Liver (tissue), 9 donors: Measurements from ENCODE around the gene RALGPS1. TPM values are rescaled to one million over a fixed set of nuclear protein-coding genes. Genes with fewer than 3 reads are reported as not detected.
A peak's percentile ranks its signal among the peaks of the same experiment; 100 is the strongest.

ENCODE experiments used
- DNase-seq: peaks from one replicate; pipeline ENCODE4 v3.0.0-alpha.2; 2017; ENCODE audit warnings: low spot score
- H3K27ac ChIP-seq, 2 donors: one replicate each; pipeline ENCODE4 v1.7.0; 2013; ENCODE audit warnings: inconsistent platforms in 2 of 2, low read length in 2 of 2, control low read depth in 1 of 2, low read depth in 1 of 2, mild to moderate bottlenecking in 1 of 2
- H3K27me3 ChIP-seq, 4 donors: one replicate each; pipeline versions ENCODE4 v1.6.1 to v1.7.0; 2013; ENCODE audit warnings: low read length in 3 of 4, inconsistent platforms in 1 of 4, mild to moderate bottlenecking in 1 of 4, moderate library complexity in 1 of 4; ENCODE audit not compliant: control insufficient read depth in 4 of 4, insufficient read depth in 4 of 4
- H3K36me3 ChIP-seq, 4 donors: one replicate each; pipeline versions ENCODE4 v1.6.1 to v1.7.0; 2013; ENCODE audit warnings: low read length in 3 of 4, mild to moderate bottlenecking in 3 of 4, low read depth in 1 of 4, moderate library complexity in 1 of 4; ENCODE audit not compliant: control insufficient read depth in 4 of 4, insufficient read depth in 3 of 4
- H3K4me1 ChIP-seq, 4 donors: one replicate each; pipeline versions ENCODE4 v1.6.1 to v1.7.0; 2013; ENCODE audit warnings: low read length in 3 of 4, mild to moderate bottlenecking in 3 of 4, moderate library complexity in 1 of 4; ENCODE audit not compliant: control insufficient read depth in 4 of 4, insufficient read depth in 4 of 4
- H3K4me3 ChIP-seq, 3 donors: one replicate each; pipeline versions ENCODE4 v1.6.1 to v1.7.0; 2013; ENCODE audit warnings: low read length in 3 of 3, control low read depth in 1 of 3, low read depth in 1 of 3, mild to moderate bottlenecking in 1 of 3
- H3K9ac ChIP-seq, 2 donors: one replicate each; pipeline ENCODE4 v1.7.0; 2013; ENCODE audit warnings: low read length in 2 of 2, mild to moderate bottlenecking in 2 of 2, moderate library complexity in 2 of 2, control low read depth in 1 of 2, low read depth in 1 of 2
- H3K9me3 ChIP-seq, 4 donors: one replicate each; pipeline versions ENCODE4 v1.6.1 to v1.7.0; 2013; ENCODE audit warnings: low read length in 3 of 4; ENCODE audit not compliant: control insufficient read depth in 4 of 4
- EGR1 ChIP-seq, 2 donors: IDR thresholded peaks; 2 replicates each; pipeline ENCODE4 v1.6.1; 2016 to 2018; ENCODE audit warnings: antibody characterized with exemption in 2 of 2, low read depth in 2 of 2
- FOXA1 ChIP-seq: IDR thresholded peaks from 2 replicates; pipeline ENCODE4 v1.6.1; 2016; ENCODE audit warnings: antibody characterized with exemption
- FOXA2 ChIP-seq: IDR thresholded peaks from 2 replicates; pipeline ENCODE4 v1.6.1; 2016; ENCODE audit warnings: antibody characterized with exemption
- GABPA ChIP-seq, 2 donors: IDR thresholded peaks in 1 of 2; conservative IDR thresholded peaks in 1 of 2; 2 replicates each; pipeline ENCODE4 v1.6.1; 2016; ENCODE audit warnings: antibody characterized with exemption in 2 of 2, mild to moderate bottlenecking in 1 of 2, moderate library complexity in 1 of 2
- HNF4A ChIP-seq, 2 donors: conservative IDR thresholded peaks; 2 replicates each; pipeline ENCODE4 v1.6.1; 2016; ENCODE audit warnings: antibody characterized with exemption in 2 of 2, mild to moderate bottlenecking in 2 of 2
- HNF4G ChIP-seq: IDR thresholded peaks from 2 replicates; pipeline ENCODE4 v1.6.1; 2016; ENCODE audit warnings: antibody characterized with exemption
- JUND ChIP-seq, 2 donors: IDR thresholded peaks; 2 replicates each; pipeline ENCODE4 v1.6.1; 2016; ENCODE audit warnings: antibody characterized with exemption in 2 of 2
- NR2F2 ChIP-seq: IDR thresholded peaks from 2 replicates; pipeline ENCODE4 v1.6.1; 2016; ENCODE audit warnings: antibody characterized with exemption
- RAD21 ChIP-seq, 2 donors: IDR thresholded peaks; 2 replicates each; pipeline ENCODE4 v1.6.1; 2016; ENCODE audit warnings: antibody characterized with exemption in 2 of 2, mild to moderate bottlenecking in 2 of 2
- RXRA ChIP-seq, 2 donors: IDR thresholded peaks; 2 replicates each; pipeline ENCODE4 v1.6.1; 2017 to 2018; ENCODE audit warnings: antibody characterized with exemption in 2 of 2, mild to moderate bottlenecking in 1 of 2
- SP1 ChIP-seq: IDR thresholded peaks from 2 replicates; pipeline ENCODE4 v1.6.1; 2018; ENCODE audit warnings: antibody characterized with exemption, mild to moderate bottlenecking
- TAF1 ChIP-seq: conservative IDR thresholded peaks from 2 replicates; pipeline ENCODE4 v1.6.1; 2016; ENCODE audit warnings: antibody characterized with exemption, mild to moderate bottlenecking
- YY1 ChIP-seq: IDR thresholded peaks from 2 replicates; pipeline ENCODE4 v1.6.1; 2016; ENCODE audit warnings: antibody characterized with exemption, mild to moderate bottlenecking
- WGBS: extraction: QIAGEN DNeasy Blood & Tissue Kit; methylation state at CpG from one replicate; pipeline ENCODE4 v1.1.7; 2013; 5-methylcytosine and 5-hydroxymethylcytosine counted together
- polyA plus RNA-seq, 2 donors: library from polyadenylated mRNA; stranded (reverse) in 1 of 2; unstranded in 1 of 2; fragments of 200-250 nt in 1 of 2; fragments of >200 nt in 1 of 2; fragmentation: Nextera tagmentation in 1 of 2; extraction: Ambion mirVana in 1 of 2; gene quantifications; one replicate each; pipeline versions ENCODE4 v1.2.1 to v1.2.3, GENCODE V29; 2013 to 2015
- total RNA-seq, 2 donors: library from RNA; depleted of rRNA; stranded (reverse); fragments of >200 nt; gene quantifications; one replicate each; pipeline ENCODE4 v1.2.3, GENCODE V29; 2014
- TF ChIP-seq, protein P1 (sequence below): IDR thresholded peaks from 2 replicates; pipeline ENCODE4 v1.6.1; 2016; ENCODE audit warnings: antibody characterized with exemption
- TF ChIP-seq, protein P2 (sequence below): IDR thresholded peaks from 2 replicates; pipeline ENCODE4 v1.6.1; 2016; ENCODE audit warnings: antibody characterized with exemption, mild to moderate bottlenecking
- TF ChIP-seq, protein P3 (sequence below): fragments of 150-350 bp; IDR thresholded peaks from 2 replicates; pipeline ENCODE4 v1.5.1; 2017; ENCODE audit warnings: improper control_type of control experiment, low read depth, low read length; ENCODE audit not compliant: missing input control
- TF ChIP-seq, protein P4 (sequence below): IDR thresholded peaks from 2 replicates; pipeline ENCODE4 v1.6.1; 2016; ENCODE audit warnings: antibody characterized with exemption
- TF ChIP-seq, protein P5 (sequence below): IDR thresholded peaks from 2 replicates; pipeline ENCODE4 v1.6.1; 2016; ENCODE audit warnings: antibody characterized with exemption
- donor health status: healthy.
- donor health status: healthy.
- donor health status: healthy.
- donor health status: healthy.
- donor health status: healthy.

Gene RALGPS1
- total and polyA plus RNA-seq, 4 donors: 1.4 to 2.7 (median 2.0) TPM

DNA sequence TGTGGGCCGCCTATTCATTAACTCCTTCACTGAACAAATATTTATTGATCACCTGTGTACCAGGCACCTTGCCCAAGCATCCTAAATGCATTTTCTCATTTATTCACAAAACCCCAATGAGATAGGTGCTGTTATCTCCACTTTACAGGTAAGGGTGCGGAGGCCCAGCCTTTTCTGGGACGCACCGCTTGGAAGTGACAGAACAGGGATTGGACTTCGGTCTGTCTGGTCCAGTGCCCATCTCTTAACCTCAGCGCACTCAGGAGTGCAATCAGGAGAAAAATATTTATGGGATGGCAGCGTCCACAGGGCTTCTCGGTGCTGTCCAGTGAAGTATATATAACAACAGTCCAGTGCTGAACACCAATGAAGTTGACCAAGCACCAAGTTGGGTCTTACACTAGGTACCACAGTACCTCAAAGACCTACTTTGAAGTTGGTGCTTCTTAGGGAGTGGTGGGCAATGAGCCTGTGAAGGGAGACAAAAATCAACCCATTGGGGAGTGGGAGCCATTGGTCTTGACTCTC is 331.1 kb downstream of the RALGPS1 start:
- Histone ChIP-seq H3K4me1 (peaks cover 0 to 22% (median 9%) of the 10 kb centered on the region in 4 donors), H3K36me3 (no peaks in the 10 kb centered on the region), H3K9me3 (no peaks in the 10 kb centered on the region), H3K9ac (no peak overlapping the region), H3K4me3 (peak overlapping the region; percentile 57 to 75 (median 62)), H3K27ac (peak overlapping the region; percentile 82 to 84), H3K27me3 (no peaks in the 10 kb centered on the region)
- 29% methylated on average over 8 of the region's 8 CpGs for WGBS
- TF ChIP-seq FOXA1 (no peak), FOXA2 (no peak), EGR1 (IDR thresholded peaks at IDR 0.05; ENCODE audit: low read depth in 2 of 2) (no peak), JUND (IDR thresholded peaks at IDR 0.05) (peak; percentile 11 to 22), GABPA (IDR thresholded peaks at IDR 0.05 in 1 of 2, conservative IDR thresholded peaks at IDR 0.05 in 1 of 2) (no peak), HNF4G (peak; percentile 79), NR2F2 (no peak), TAF1 (peak; percentile 42), RXRA (IDR thresholded peaks at IDR 0.05) (peak; percentile 57 to 58), RAD21 (IDR thresholded peaks at IDR 0.05) (peak in 1 of 2 donors; percentile 39), SP1 (peak; percentile 80), YY1 (no peak), HNF4A (conservative IDR thresholded peaks at IDR 0.05) (peak; percentile 84 to 89)
- TF ChIP-seq, protein P1, sequence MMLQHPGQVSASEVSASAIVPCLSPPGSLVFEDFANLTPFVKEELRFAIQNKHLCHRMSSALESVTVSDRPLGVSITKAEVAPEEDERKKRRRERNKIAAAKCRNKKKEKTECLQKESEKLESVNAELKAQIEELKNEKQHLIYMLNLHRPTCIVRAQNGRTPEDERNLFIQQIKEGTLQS: no peak
- TF ChIP-seq, protein P2, sequence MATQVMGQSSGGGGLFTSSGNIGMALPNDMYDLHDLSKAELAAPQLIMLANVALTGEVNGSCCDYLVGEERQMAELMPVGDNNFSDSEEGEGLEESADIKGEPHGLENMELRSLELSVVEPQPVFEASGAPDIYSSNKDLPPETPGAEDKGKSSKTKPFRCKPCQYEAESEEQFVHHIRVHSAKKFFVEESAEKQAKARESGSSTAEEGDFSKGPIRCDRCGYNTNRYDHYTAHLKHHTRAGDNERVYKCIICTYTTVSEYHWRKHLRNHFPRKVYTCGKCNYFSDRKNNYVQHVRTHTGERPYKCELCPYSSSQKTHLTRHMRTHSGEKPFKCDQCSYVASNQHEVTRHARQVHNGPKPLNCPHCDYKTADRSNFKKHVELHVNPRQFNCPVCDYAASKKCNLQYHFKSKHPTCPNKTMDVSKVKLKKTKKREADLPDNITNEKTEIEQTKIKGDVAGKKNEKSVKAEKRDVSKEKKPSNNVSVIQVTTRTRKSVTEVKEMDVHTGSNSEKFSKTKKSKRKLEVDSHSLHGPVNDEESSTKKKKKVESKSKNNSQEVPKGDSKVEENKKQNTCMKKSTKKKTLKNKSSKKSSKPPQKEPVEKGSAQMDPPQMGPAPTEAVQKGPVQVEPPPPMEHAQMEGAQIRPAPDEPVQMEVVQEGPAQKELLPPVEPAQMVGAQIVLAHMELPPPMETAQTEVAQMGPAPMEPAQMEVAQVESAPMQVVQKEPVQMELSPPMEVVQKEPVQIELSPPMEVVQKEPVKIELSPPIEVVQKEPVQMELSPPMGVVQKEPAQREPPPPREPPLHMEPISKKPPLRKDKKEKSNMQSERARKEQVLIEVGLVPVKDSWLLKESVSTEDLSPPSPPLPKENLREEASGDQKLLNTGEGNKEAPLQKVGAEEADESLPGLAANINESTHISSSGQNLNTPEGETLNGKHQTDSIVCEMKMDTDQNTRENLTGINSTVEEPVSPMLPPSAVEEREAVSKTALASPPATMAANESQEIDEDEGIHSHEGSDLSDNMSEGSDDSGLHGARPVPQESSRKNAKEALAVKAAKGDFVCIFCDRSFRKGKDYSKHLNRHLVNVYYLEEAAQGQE: peak; percentile 94
- TF ChIP-seq, protein P3, sequence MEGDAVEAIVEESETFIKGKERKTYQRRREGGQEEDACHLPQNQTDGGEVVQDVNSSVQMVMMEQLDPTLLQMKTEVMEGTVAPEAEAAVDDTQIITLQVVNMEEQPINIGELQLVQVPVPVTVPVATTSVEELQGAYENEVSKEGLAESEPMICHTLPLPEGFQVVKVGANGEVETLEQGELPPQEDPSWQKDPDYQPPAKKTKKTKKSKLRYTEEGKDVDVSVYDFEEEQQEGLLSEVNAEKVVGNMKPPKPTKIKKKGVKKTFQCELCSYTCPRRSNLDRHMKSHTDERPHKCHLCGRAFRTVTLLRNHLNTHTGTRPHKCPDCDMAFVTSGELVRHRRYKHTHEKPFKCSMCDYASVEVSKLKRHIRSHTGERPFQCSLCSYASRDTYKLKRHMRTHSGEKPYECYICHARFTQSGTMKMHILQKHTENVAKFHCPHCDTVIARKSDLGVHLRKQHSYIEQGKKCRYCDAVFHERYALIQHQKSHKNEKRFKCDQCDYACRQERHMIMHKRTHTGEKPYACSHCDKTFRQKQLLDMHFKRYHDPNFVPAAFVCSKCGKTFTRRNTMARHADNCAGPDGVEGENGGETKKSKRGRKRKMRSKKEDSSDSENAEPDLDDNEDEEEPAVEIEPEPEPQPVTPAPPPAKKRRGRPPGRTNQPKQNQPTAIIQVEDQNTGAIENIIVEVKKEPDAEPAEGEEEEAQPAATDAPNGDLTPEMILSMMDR: no peak
- TF ChIP-seq, protein P4, sequence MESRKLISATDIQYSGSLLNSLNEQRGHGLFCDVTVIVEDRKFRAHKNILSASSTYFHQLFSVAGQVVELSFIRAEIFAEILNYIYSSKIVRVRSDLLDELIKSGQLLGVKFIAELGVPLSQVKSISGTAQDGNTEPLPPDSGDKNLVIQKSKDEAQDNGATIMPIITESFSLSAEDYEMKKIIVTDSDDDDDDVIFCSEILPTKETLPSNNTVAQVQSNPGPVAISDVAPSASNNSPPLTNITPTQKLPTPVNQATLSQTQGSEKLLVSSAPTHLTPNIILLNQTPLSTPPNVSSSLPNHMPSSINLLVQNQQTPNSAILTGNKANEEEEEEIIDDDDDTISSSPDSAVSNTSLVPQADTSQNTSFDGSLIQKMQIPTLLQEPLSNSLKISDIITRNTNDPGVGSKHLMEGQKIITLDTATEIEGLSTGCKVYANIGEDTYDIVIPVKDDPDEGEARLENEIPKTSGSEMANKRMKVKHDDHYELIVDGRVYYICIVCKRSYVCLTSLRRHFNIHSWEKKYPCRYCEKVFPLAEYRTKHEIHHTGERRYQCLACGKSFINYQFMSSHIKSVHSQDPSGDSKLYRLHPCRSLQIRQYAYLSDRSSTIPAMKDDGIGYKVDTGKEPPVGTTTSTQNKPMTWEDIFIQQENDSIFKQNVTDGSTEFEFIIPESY: no peak
- TF ChIP-seq, protein P5, sequence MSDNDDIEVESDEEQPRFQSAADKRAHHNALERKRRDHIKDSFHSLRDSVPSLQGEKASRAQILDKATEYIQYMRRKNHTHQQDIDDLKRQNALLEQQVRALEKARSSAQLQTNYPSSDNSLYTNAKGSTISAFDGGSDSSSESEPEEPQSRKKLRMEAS: no peak
- DNase-seq: no peak
